HG03342 (cell line): ENCODE measurements around the gene ARPC2.
A peak's percentile ranks its signal among the peaks of the same experiment; 100 is the strongest.
"Not testable (repeated sequence)": the region's sequence is repeated elsewhere in the genome, so short reads cannot be mapped to it uniquely, and the experiment has no call there.

Experiments
- ATAC-seq: cut with Tn5 transposase; IDR thresholded peaks from one replicate; pipeline ENCODE4 v1.9.1; 2021; ENCODE audit warnings: mild to moderate bottlenecking, moderate library complexity; ENCODE audit not compliant: unreplicated experiment

Gene ARPC2

DNA sequence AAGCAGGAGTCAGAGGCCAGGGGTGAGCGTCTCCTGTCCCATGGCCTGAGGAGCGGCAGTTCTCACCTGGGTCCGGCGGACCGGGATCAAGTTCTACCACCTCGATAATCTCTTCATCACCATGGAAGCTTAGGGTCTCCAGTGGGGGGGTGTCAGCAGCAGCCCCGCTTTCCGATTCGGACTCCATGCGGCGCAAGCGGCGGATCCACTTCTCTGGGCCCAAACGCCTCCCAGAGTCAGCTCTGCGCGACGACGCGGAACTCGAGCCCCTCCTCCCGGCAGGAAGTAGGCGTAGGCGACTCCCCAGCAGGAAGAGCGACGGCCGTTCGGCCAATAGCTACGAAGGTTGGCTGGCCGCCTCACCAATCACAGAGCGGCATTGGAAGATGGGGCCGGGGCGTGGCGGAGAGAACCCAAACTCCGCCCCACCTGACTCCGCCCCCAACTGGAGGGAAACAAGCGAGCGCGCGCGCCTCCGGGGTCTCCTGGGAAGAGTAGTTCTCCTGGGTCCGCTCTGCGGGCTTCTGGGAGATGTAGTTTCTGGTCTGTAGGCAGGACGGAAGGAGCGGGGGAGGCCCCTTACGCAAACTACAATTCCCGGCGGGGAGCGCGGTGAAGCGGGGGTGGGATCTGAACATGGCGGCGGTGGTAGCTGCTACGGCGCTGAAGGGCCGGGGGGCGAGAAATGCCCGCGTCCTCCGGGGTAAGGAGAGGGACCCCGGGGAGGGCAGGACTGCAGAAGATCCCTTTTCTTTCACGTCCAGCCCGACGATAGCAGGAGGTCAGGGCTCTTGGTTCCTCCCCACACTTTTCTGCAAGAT lies 53.1 kb downstream of the ARPC2 start, which contains the start of the genes AAMP and PNKD:
Gene AAMP, minus strand, starts transcription at position 238 of the 821 bp plus-strand sequence. Its CDS starts 51 bp downstream, at position 187.
Gene PNKD, plus strand, starts transcription at position 620 of the 821 bp plus-strand sequence. Its CDS starts 17 bp downstream, at position 637.
- ATAC-seq: peak; percentile 87

DNA sequence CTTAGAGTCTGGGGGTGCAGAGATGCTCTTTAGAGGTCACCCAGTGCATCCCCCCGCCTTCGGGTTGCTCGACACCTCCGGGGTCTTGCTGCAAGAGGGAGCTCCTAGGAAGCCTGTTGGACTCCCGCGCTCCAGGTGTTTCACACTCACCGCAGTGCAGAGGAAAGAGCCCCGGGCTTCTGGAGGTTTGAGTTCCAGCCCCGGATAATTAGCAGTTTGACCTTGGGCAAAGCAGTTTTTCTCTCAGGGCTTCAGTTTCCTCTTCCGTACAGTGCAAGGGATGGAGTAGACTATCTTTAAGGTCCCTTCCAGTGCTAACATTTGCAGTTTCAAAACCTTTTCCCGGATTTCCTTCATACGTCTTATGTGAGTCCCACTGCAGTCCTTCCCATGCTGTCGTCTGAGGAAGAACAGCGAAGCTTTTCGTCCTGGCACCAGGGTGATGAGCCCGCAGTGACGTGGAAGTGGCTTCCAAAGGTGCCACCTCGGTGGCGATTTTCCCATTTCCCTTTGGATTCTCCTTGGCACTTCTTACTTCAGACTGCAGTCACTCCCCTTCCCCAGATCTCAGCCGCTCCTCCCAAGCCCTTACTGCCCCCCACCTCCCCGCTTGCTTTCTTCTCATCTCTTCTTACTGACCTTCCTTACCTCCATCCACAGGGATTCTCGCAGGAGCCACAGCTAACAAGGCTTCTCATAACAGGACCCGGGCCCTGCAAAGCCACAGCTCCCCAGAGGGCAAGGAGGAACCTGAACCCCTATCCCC lies 53.9 kb downstream of the ARPC2 start:
- no peak for ATAC-seq

DNA sequence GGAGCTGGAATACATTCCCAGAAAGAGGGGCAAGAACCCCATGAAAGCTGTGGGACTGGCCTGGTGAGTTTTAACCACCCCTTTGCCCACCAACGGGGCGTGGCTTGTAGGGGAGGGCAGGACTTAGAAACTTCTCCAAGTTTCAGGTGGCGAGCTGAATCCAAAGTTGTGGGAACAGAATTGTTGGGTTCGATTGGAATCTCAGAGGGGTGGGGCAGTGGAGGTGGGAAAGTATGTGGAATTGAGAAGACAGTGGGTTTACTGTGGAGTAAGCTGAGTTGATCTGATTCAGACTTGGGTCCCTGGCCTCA lies 54.5 kb downstream of the ARPC2 start:
- no peak for ATAC-seq

DNA sequence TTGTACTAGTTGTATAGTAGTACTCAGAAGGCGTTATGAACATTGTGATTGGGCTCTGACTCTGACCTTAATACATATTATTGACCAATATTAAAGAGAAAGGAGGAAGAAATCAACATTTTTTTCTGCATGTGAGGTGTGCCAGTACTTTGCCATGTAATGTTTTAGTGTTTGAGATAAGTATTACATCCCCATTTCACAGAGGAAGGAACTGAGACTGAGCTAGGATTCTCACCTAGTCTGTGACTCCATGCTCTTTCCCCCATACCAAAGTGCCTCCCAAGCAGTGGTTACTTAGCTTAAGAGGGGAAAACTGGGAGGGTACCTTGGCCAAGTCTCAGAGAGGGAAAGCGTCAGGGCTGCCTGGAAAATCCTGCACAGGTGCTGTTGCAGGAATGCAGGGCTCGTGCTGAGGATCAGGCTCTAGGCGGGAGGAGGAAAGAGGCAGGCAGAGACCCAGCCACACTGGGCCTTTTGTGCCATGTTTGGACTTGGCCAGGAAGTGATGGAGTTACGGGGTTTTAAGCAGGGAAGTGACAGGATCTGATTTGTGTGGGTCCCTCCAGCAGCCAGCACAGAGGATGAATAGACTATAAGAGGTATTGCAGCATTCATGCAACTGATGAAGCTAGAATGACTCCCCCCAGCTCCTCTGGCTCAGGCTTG lies 55.0 kb downstream of the ARPC2 start:
- no peak for ATAC-seq

DNA sequence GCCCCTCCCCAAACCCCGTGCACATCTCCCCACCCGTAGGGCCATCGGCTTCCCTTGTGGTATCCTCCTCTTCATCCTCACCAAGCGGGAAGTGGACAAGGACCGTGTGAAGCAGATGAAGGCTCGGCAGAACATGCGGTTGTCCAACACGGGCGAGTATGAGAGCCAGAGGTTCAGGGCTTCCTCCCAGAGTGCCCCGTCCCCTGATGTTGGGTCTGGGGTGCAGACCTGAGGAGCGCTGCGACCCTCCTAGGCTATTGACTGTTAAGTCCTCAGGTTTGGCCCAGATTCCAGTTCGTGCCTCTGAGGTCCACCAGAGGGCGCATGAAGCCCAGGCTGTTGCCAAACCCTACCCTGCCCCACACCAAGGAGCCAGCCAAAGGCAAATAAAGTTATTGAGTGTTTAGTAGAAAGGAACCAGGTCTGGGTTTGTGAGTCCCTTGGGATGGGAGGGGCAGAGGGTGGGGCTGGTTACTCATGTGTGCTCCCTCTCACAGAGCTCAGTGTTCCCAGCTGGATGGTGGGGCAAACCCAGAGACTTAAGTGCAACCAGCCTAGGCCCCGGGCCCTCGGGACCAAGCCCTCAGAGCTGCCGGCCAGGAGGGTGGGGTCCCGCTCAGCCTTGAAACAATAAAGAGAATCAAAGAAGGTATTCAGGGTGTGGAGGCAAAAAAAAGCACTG lies 55.7 kb downstream of the ARPC2 start:
- ATAC-seq: peak; percentile 23

DNA sequence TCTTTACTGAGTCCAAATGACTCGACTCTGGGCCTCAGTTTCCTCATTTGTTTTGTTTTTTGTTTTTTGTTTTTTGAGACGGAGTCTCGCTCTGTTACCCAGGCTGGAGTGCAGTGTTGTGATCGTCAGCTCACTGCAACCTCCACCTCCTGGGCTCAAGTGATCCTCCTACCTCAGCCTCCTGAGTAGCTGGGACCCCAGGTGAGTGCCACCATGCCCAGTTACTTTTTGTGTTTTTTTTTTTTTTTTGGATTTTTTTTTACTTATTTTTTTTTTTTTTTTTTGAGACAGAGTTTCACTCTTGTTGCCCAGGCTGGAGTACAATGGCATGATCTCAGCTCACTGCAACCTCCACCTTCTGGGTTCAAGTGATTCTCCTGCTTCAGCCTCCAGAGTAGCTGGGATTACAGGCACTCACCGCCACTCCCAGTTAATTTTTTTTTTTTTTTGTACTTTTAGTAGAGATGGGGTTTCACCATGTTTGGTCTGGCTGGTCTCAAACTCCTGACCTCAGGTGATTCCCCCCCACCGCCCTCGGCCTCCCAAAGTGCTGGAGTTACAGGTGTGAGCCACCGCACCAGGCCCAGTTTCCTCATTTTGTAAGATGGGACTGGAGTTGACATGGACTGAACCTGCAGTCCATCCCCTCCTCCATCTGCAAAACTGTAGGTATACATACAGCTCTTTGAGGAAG lies 56.4 kb downstream of the ARPC2 start:
- ATAC-seq: not testable (repeated sequence)

DNA sequence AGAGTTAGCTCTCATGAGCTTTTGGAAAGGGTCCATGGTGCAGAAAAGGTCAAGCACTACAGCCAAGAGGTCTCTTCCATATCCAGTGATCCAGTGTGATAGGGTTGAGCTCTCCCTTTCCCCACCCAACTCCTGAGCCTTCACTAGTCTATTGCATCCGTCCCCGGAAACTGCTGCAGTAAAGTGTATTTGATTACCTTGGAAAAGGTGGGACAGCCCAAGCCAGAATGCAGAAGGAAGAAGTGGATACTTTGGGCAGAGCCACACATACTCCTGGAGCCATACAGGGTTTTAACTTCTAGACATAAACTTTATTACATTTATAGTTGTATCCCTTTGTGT lies 56.9 kb downstream of the ARPC2 start:
- no peak for ATAC-seq

DNA sequence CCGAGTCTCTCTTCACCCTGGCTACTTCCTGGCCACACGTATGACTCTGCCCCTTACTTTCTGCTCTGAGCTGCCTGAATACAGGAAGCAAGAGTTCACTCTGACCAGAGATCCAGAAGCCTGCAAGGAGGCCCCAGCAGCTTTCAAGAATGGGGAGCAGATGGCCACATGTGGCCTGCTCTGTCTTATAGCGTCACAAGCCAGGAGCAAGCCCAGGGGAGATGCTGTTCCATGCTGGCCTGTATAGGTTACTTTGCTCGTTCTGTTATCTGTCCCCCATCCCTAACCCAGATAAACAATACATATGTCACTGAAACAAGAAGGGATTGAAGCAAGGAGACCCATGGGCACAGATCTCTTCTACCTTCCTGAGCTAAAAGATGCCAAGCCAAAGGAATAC lies 57.6 kb downstream of the ARPC2 start:
- no peak for ATAC-seq

DNA sequence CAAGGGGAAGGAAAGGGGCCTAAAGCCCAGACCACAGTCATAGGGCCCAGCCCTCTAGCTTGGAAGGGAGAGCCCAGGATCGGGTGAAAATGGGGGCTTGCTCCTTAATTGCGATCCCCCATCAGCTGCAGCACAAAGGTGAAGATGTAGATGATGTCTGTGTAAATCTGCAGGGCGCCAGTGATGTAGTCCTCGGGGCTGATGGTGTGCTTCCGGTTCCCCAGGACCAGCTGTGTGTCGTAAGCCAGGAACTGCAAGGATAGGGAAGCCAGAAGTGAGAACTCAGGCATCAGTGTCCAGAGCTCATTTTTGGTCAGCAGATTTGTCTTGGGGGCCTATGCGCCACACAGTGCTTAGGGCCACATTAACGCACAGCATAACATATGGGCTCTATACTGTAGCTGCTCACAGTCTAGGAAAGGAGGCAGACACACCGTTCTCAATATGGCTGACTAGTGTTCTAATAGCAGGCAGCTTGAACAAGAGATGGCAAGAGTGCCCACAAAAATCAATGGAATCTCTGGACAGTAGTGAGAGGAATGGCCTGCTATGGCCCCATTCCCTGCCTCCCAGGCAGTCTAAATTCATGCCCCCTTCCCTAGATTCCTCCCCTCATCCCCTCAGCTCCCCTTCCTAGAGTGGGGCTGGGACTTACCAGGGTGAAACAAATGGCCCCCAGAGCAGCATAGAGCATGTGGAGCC lies 58.5 kb downstream of the ARPC2 start:
- no peak for ATAC-seq

DNA sequence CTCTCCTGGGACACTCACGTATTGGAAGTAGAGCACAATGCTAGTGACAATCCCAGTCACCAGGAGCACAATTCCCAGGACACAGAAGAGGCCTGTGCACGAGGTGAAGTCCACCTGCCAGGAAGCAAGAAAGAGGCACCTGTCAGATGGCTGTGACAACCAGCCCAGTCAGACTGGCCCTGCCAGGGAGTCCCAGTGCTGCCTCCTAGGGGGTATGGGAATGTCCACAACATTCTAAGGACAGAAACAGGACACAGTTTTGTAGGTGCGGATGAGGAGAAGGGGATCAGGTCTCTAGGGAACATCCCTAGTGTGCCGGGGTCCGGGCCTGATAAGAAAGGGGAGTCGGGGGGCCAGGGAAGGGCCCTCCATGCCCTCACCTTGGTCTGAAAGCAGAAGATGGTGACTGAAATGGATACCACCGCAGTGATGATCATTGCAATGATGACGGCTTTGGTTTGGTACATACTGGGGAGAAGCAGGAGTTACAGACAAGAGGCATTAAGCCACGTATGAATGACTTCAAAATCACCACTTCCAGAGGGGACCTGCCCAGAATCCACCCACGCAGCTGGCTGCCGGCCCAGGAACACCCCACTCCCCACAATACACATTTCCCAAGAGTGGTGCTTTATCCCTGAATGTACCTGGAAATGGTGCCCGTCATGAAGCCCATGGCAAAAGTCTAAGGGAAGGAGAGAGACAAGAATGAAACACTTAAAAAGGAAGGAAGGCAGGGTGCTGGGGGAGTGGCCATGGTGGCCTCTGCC lies 60.2 kb downstream of the ARPC2 start:
- ATAC-seq: no peak

DNA sequence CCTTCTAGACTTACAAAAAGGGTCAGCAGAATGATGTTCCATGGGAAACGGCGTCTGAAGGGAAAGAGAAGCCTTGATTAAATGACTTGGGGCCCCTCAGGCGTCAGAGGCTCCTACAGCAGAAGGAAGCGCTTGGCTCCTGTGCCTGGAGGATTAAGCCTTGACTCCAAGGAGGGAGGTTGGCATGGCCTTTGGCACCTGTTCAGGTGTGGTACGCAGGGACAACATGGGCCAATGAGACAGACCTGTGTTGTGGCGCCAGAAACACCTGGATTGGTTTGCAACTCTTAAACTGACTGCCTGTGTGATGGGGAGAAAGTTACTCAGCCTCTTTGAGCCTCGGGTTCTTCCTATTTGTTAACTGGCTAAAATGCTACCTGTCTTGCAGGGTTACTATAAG lies 60.9 kb downstream of the ARPC2 start:
- ATAC-seq: no peak

DNA sequence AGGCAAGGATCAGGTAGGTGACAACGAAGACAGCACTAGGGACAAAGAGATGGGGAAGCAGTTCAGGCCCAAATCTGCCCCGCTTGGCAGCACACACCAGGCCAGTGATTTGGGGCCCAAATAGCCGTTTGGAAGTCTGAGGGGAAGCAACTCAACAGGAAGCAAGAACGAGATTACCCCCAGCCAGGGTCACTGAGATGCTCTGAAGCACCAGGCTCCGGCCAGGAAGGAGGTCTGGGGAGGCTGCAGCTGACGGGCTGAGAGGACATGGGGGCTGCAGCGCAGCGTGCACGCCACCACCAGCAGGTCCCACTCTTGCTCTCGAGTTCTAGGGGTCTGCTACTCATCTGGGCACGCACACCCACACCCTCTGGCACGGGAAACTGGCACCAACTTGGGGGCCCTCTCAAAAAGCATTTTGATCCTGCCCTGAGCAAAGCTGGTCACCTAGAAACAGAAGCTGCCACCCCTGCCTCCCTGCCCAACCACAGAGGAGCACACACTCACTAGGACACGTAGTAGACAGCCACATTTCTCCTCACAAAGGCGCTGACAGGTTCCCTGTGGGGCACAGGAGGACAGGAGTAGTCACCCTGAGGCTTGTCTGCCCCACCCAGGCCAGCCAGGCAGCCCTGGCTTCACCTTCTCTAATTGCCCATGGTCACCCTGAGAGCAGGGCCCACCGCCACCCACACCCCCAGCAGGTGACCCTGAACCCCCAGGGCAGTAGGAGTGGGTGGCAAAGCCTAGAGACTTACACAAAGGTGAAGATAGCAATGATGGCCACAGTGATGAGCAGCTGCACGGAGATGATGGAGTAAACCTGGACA lies 61.8 kb downstream of the ARPC2 start:
- ATAC-seq: no peak

DNA sequence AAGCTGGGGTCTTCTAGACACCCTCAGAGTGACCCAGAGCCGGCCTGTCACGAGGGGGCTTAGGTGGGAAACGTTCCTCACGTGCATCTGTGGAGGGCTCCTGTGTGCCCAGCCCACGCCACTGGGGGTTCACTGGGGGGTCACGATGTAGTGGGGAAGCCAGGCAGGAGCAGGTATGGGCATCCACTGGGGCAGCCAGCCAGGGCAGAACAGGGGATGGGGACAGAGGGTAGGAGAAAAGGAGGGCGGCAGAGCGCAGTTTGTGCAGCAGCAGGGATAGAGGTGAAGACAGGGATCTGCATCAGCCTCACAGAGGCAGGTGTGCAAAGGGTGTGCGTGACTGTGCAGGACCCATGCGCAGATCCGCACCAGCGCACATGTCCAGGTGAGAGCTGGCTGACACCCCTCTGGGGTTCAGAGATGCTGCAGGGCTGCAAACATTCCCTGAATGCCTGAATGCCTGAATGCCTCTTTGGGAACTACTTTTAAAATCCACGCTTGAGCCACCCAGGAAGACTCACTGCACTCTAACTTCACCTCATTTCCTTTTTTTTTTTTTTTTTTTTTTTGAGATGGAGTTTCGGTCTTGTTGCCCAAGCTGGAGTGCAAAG lies 63.4 kb downstream of the ARPC2 start:
- ATAC-seq: no peak

DNA sequence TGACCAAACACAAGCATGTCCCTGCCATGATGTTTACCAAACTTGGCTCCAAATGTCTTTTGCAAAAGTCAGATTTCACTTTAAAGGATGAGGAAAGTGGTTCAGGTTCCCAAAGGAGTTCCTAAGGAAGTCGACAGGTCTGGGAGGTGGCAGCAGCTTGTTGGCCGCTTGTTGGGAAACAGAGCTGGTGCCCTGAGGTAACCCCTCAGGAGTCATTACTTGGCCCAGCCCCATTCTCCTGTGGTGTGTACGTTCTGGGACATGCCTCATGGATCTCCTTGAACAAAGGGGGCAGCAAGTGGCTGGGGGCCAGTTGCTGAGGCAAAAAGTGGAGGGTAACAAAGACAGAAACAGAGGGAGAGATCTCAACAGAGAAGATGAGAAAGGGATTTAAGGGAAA lies 64.5 kb downstream of the ARPC2 start:
- ATAC-seq: no peak

DNA sequence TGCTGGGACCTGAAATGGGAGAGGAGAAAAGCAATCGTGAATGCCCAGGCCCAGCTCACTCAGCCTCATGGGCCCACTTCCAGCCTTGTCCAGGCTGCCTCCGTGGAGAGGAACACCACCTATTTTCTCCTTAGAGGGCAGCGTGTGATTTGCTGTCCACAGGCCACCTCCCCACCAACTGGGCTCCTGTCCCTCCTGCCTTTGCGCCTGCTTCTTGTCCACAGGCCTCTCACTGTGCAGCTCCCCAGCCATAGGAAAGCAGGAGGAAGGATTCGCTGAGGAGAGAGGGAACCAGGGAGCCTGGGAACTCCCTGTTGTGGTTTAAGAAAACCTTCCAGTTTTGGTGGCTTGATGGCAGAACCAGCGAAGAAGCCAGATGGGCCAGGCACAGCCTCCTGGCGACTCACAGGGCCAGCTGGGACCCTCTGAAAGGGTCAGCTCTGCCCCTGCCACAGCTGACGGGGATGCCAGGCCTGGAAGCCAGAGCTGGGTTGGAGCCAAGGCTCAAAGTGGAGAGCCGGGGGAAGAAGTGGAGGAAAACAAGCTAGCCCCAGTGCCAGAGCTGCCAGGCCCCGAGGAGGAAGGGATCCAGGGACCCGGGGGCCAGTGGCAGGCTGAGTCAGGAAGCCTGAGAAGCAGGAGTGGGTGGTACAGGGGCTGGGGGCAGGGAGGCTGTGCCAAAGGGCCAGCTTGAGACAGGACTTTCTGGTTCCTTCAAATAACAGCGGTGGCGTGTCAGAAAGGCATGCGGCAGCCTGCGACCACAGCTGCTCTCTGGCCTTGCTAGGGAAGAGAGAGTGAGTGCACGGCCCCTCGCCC lies 65.4 kb downstream of the ARPC2 start:
- no peak for ATAC-seq

DNA sequence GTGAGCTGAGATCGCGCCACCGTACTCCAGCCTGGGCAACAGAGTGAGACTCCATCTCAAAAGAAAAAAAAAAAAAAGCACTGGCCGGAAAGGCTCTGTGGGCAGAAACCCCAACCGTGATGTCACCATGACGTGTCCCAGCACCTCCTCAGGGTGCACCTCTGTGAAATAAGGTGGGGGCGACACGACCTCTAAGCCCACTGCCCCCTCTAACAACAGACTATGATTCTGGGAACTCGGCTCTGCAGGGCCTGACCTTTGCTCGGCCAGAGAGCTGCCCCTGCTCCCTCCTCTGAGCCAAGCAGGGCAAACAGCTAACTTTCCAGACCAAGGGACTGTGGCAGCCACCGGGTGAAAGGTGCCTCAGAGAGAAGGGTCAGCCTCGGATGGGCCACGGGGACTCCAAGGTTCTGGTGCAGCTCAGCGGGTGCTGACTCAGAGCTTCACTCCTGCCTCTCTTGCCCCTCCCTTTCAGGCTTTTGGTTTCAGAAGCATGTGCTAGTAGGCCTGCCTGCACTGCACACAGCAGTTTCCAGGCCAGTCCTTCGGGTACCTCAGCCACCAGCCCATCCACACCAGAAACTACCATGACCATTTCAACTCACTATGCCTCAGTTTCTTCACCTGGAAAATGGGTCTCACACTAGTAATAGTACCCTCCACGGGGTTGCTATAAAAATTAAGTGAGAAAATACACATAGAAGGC lies 67.3 kb downstream of the ARPC2 start:
- peak; percentile 40 for ATAC-seq
